IMR-90 (cell line): ENCODE results near the gene SLC22A6. TPM values are rescaled to one million over a fixed set of nuclear protein-coding genes. Genes with fewer than 3 reads are reported as not detected.

Experiments used
- ATAC-seq: fragments of 200-7000 bp; cut with Tn5 transposase; 2 replicates; pipeline ENCODE4 v1.9.1; 2020; ENCODE audit warnings: low read depth, mild to moderate bottlenecking, moderate library complexity
- BruUV-seq: library from RNA; stranded (reverse); fragments of 400-500 nt; replicated peaks from 2 replicates; lab custom pipeline; 2021; lab: Mats Ljungman, UMichigan
- CTCF ChIA-PET: fragments of 300-600 bp; formaldehyde crosslinking; extraction: SDS; loops from one replicate; lab custom pipeline; 2021; ENCODE audit warnings: antibody characterized with exemption; lab: Yijun Ruan, JAX
- POLR2A ChIA-PET: fragments of 300-600 bp; sonication (Branson Sonifier 250); formaldehyde crosslinking; loops from one replicate; lab custom pipeline; 2022; ENCODE audit warnings: antibody characterized with exemption; ENCODE audit not compliant: unreplicated experiment; lab: Charles Lee
- DNase-seq: peaks from one replicate; pipeline ENCODE4 v3.0.0; 2013
- H2AFZ ChIP-seq: replicated peaks from 2 replicates; pipeline ENCODE3; 2013; ENCODE audit warnings: low read length, mild to moderate bottlenecking; ENCODE audit not compliant: poor library complexity
- H2AK5ac ChIP-seq: 2 replicates; pipeline ENCODE4 v1.6.1; 2013; ENCODE audit warnings: low read depth, low read length, inconsistent platforms
- H2AK9ac ChIP-seq: replicated peaks from 2 replicates; pipeline ENCODE3; 2013; ENCODE audit warnings: mild to moderate bottlenecking, low read depth, low read length, moderate library complexity; ENCODE audit not compliant: poor library complexity
- H2BK120ac ChIP-seq: 2 replicates; pipeline ENCODE4 v1.6.1; 2013; ENCODE audit warnings: low read depth, low read length, inconsistent platforms
- H2BK15ac ChIP-seq: 3 replicates; pipeline ENCODE4 v1.6.1; 2013; ENCODE audit warnings: low read depth, low read length, inconsistent platforms
- H2BK20ac ChIP-seq: 2 replicates; pipeline ENCODE4 v1.6.1; 2013; ENCODE audit warnings: low read depth, mild to moderate bottlenecking, inconsistent platforms, low read length, moderate library complexity
- H2BK5ac ChIP-seq: 2 replicates; pipeline ENCODE4 v1.6.1; 2013; ENCODE audit warnings: mild to moderate bottlenecking, low read depth, low read length, inconsistent platforms; ENCODE audit not compliant: poor library complexity, severe bottlenecking
- H3K14ac ChIP-seq: replicated peaks from 2 replicates; pipeline ENCODE4 v1.6.1; 2013; ENCODE audit warnings: low read depth, low read length, inconsistent platforms
- H3K18ac ChIP-seq: 2 replicates; pipeline ENCODE4 v1.6.1; 2013; ENCODE audit warnings: low read depth, low read length, control low read depth
- H3K23ac ChIP-seq: 2 replicates; pipeline ENCODE4 v1.6.1; 2013; ENCODE audit warnings: low read depth, low read length, inconsistent platforms
- H3K27ac ChIP-seq: 2 replicates; pipeline ENCODE4 v1.5.1; 2013; ENCODE audit warnings: mild to moderate bottlenecking, control low read depth, low read length; ENCODE audit not compliant: insufficient read depth
- H3K27me3 ChIP-seq: 2 replicates; pipeline ENCODE4 v1.6.1; 2013; ENCODE audit warnings: low read length; ENCODE audit not compliant: control insufficient read depth, insufficient read depth
- H3K36me3 ChIP-seq: 2 replicates; pipeline ENCODE4 v1.6.1; 2013; ENCODE audit warnings: low read length, mixed read lengths; ENCODE audit not compliant: control insufficient read depth, insufficient read depth
- H3K4ac ChIP-seq: 2 replicates; pipeline ENCODE4 v1.6.1; 2013; ENCODE audit warnings: low read depth, low read length, inconsistent platforms
- H3K4me1 ChIP-seq: 2 replicates; pipeline ENCODE4 v1.6.1; 2013; ENCODE audit warnings: low read length, mixed read lengths; ENCODE audit not compliant: control insufficient read depth, insufficient read depth
- H3K4me2 ChIP-seq: 2 replicates; pipeline ENCODE4 v1.6.1; 2013; ENCODE audit warnings: low read depth, mild to moderate bottlenecking, control low read depth, low read length, moderate library complexity
- H3K4me3 ChIP-seq: 2 replicates; pipeline ENCODE4 v1.5.1; 2013; ENCODE audit warnings: low read depth, mild to moderate bottlenecking, control low read depth, low read length, moderate library complexity; ENCODE audit not compliant: insufficient read depth
- H3K56ac ChIP-seq: 2 replicates; pipeline ENCODE4 v1.6.1; 2013; ENCODE audit warnings: low read length, inconsistent platforms; ENCODE audit not compliant: insufficient read depth; ENCODE audit errors: extremely low read depth
- H3K79me1 ChIP-seq, 2 experiments: 2 replicates each; pipeline ENCODE4 v1.6.1; 2013; ENCODE audit warnings: low read length in 2 of 2, inconsistent platforms in 1 of 2, low read depth in 1 of 2
- H3K9ac ChIP-seq: 2 replicates; pipeline ENCODE4 v1.6.1; 2013; ENCODE audit warnings: low read depth, low read length, control low read depth
- H3K9me1 ChIP-seq: 2 replicates; pipeline ENCODE4 v1.6.1; 2013; ENCODE audit warnings: low read length, inconsistent platforms; ENCODE audit not compliant: insufficient read depth
- H3K9me3 ChIP-seq: 2 replicates; pipeline ENCODE4 v1.6.1; 2013; ENCODE audit warnings: low read length; ENCODE audit not compliant: control insufficient read depth, insufficient read depth
- H4K20me1 ChIP-seq: 2 replicates; pipeline ENCODE4 v1.6.1; 2013; ENCODE audit warnings: low read length, inconsistent platforms; ENCODE audit not compliant: insufficient read depth
- H4K5ac ChIP-seq: 2 replicates; pipeline ENCODE4 v1.6.1; 2013; ENCODE audit warnings: mild to moderate bottlenecking, low read depth, low read length, control low read depth
- H4K8ac ChIP-seq, 2 experiments: 2 replicates each; pipeline ENCODE4 v1.6.1; 2013; ENCODE audit warnings: low read depth in 2 of 2, low read length in 2 of 2, control low read depth in 1 of 2, inconsistent platforms in 1 of 2
- H4K91ac ChIP-seq: 2 replicates; pipeline ENCODE4 v1.6.1; 2013; ENCODE audit warnings: low read depth, low read length, inconsistent platforms; ENCODE audit not compliant: insufficient read depth
- CEBPB ChIP-seq: IDR thresholded peaks from 2 replicates; pipeline ENCODE4 v1.6.1; 2012; ENCODE audit warnings: low read depth, low read length, improper control_type of control experiment
- CHD1 ChIP-seq: IDR thresholded peaks from 2 replicates; pipeline ENCODE4 v1.6.1; 2012; ENCODE audit warnings: low read depth, low read length, improper control_type of control experiment
- CTCF ChIP-seq: conservative IDR thresholded peaks from 2 replicates; pipeline ENCODE4 v1.5.1; 2012; ENCODE audit warnings: mild to moderate bottlenecking, low read depth, low read length, improper control_type of control experiment
- ELK1 ChIP-seq: fragments of 150-350 bp; IDR thresholded peaks from 2 replicates; pipeline ENCODE4 v1.6.1; 2016; ENCODE audit warnings: low read depth, mild to moderate bottlenecking, low read length, moderate library complexity, borderline replicate concordance
- FOS ChIP-seq: fragments of 150-350 bp; IDR thresholded peaks from 2 replicates; pipeline ENCODE4 v1.6.1; 2016; ENCODE audit warnings: low read depth, low read length
- MAFK ChIP-seq: IDR thresholded peaks from 2 replicates; pipeline ENCODE4 v1.6.1; 2012; ENCODE audit warnings: low read depth, low read length, improper control_type of control experiment
- MAZ ChIP-seq: IDR thresholded peaks from 2 replicates; pipeline ENCODE4 v1.6.1; 2012; ENCODE audit warnings: low read depth, mild to moderate bottlenecking, low read length, improper control_type of control experiment, moderate library complexity, borderline replicate concordance
- MXI1 ChIP-seq: IDR thresholded peaks from 2 replicates; pipeline ENCODE4 v1.6.1; 2012; ENCODE audit warnings: low read depth, mild to moderate bottlenecking, low read length, moderate library complexity, borderline replicate concordance
- NFE2L2 ChIP-seq: fragments of 150-350 bp; IDR thresholded peaks from 2 replicates; pipeline ENCODE4 v1.6.1; 2016; ENCODE audit warnings: low read depth, mild to moderate bottlenecking, low read length
- POLR2A ChIP-seq: IDR thresholded peaks from 2 replicates; pipeline ENCODE4 v1.6.1; 2012; ENCODE audit warnings: mild to moderate bottlenecking, low read depth, low read length
- RAD21 ChIP-seq: IDR thresholded peaks from 2 replicates; pipeline ENCODE4 v1.6.1; 2012; ENCODE audit warnings: low read length, improper control_type of control experiment
- RCOR1 ChIP-seq: IDR thresholded peaks from 2 replicates; pipeline ENCODE4 v1.6.1; 2012; ENCODE audit warnings: mild to moderate bottlenecking, low read length, improper control_type of control experiment; ENCODE audit not compliant: insufficient replicate concordance
- RFX5 ChIP-seq: IDR thresholded peaks from 2 replicates; pipeline ENCODE4 v1.8.0; 2012; ENCODE audit warnings: low read depth, mild to moderate bottlenecking, low read length, moderate library complexity
- SMC3 ChIP-seq: fragments of 150-350 bp; IDR thresholded peaks from 2 replicates; pipeline ENCODE4 v1.6.1; 2016; ENCODE audit warnings: low read depth, mild to moderate bottlenecking, antibody characterized with exemption, low read length, moderate library complexity
- USF2 ChIP-seq: fragments of 150-350 bp; IDR thresholded peaks from 2 replicates; pipeline ENCODE4 v1.6.1; 2017; ENCODE audit warnings: mild to moderate bottlenecking, antibody characterized with exemption, low read length, low read depth
- WGBS, 2 experiments: methylation state at CpG; one replicate each; pipeline versions ENCODE4 v1.1.5 to v1.1.7; 2013; ENCODE audit warnings: missing lambda C conversion rate in 2 of 2; ENCODE audit not compliant: insufficient read length in 1 of 2; ENCODE audit errors: extremely low coverage in 2 of 2; 5-methylcytosine and 5-hydroxymethylcytosine counted together
- dilution Hi-C: fragments of 300-500 bp; cut with HindIII; formaldehyde crosslinking; loops from one replicate; pipeline ENCODE4 v1.14.3; 2018; ENCODE audit warnings: low sequenced_read_pairs; ENCODE audit not compliant: unreplicated experiment
- in situ Hi-C: fragments of 300-500 bp; cut with MboI; formaldehyde crosslinking; loops from 3 replicates; pipeline ENCODE4 v1.14.3; 2019; ENCODE audit warnings: low sequenced_read_pairs, inconsistent platforms, mixed read lengths
- intact Hi-C: fragments of 100-400 bp; cut with micrococcal nuclease; formaldehyde crosslinking; loops from 2 replicates; pipeline ENCODE4 v1.10.0; 2022
- polyA plus RNA-seq, 3 experiments: library from polyadenylated mRNA; depleted of rRNA; stranded (reverse); fragments of >200 nt; gene quantifications; 2 replicates each; pipeline ENCODE4 v1.2.3, GENCODE V29; 2012; ENCODE audit warnings: low replicate concordance in 1 of 3
- total RNA-seq: library from RNA; depleted of rRNA; stranded (reverse); fragments of >200 nt; gene quantifications from 2 replicates; pipeline ENCODE4 v1.2.3, GENCODE V29; 2012

Gene SLC22A6
- total and polyA plus RNA-seq, 2 of the 4 experiments (the other 2 are of a cell fraction), result not detected

GRCh38 chr11:62959422-62959980, 25.3 kb downstream of the SLC22A6 start:
- in situ Hi-C loops (no loop called here), intact Hi-C loops (no loop called here), dilution Hi-C loops (no loop called here)
- H2AK5ac ChIP-seq, result no peak overlapping the region
- no peak overlapping the region for H2BK15ac ChIP-seq
- no peak overlapping the region for H3K4me2 ChIP-seq
- no peak overlapping the region for H3K18ac ChIP-seq
- TF ChIP-seq CEBPB, result no peak
- TF ChIP-seq ELK1, result no peak
- no peak for TF ChIP-seq POLR2A
- TF ChIP-seq USF2, result no peak
- TF ChIP-seq CTCF, result no peak
- TF ChIP-seq NFE2L2, result no peak
- no peak for TF ChIP-seq MAZ
- no peak for TF ChIP-seq MXI1
- no peak for TF ChIP-seq SMC3
- TF ChIP-seq FOS, result no peak
- no peak for TF ChIP-seq RAD21
- no peak for TF ChIP-seq CHD1
- TF ChIP-seq RFX5, result no peak
- TF ChIP-seq RCOR1, result no peak
- TF ChIP-seq MAFK, result no peak
- H3K36me3 ChIP-seq, result no peaks in the 10 kb centered on the region
- H3K23ac ChIP-seq, result no peak overlapping the region
- H4K5ac ChIP-seq, result no peak overlapping the region
- no CpG with 5 or more reads among the region's 1 CpG for WGBS, 2 experiments
- H4K8ac ChIP-seq, result no peak overlapping the region
- no peak overlapping the region for H3K4me3 ChIP-seq
- H3K79me1 ChIP-seq, result no peaks in the 10 kb centered on the region
- H2BK5ac ChIP-seq, result no peak overlapping the region
- no TSS peak for BruUV-seq
- H3K9me1 ChIP-seq, result no peaks in the 10 kb centered on the region
- CTCF ChIA-PET, result no interaction called here
- ATAC-seq, result no peak
- H3K27me3 ChIP-seq, result peaks cover 2% of the 10 kb centered on the region; the same call in 1 of the 2 replicates
- H3K9ac ChIP-seq, result no peak overlapping the region
- H2BK20ac ChIP-seq, result no peak overlapping the region
- no peak overlapping the region for H3K14ac ChIP-seq
- H2AFZ ChIP-seq, result no peak overlapping the region
- no peak for DNase-seq
- H2BK120ac ChIP-seq, result no peak overlapping the region
- no peak overlapping the region for H3K4ac ChIP-seq
- no peaks in the 10 kb centered on the region for H3K9me3 ChIP-seq
- peaks cover 2% of the 10 kb centered on the region; the same call in 1 of the 2 replicates for H3K4me1 ChIP-seq
- no peak overlapping the region for H3K56ac ChIP-seq
- no peak overlapping the region for H2AK9ac ChIP-seq
- no peaks in the 10 kb centered on the region for H4K20me1 ChIP-seq
- H4K91ac ChIP-seq, result no peak overlapping the region
- no peak overlapping the region for H3K27ac ChIP-seq
- POLR2A ChIA-PET, result no interaction called here
